ENCODE measurements around the gene NUDT15.

GRCh38 chr13:48068952-48069351 lies 31.4 kb downstream of the NUDT15 start:
- TF ChIP-seq BACH1 (IDR thresholded peaks at IDR 0.05; ENCODE audit: low read length) (no peak), CTCF (IDR thresholded peaks at IDR 0.05; ENCODE audit: control extremely low read depth in 1 of 3, insufficient read depth in 1 of 3, low read depth in 1 of 3, low read length in 3 of 3) (no peak), ZNF274 (IDR thresholded peaks at IDR 0.05; ENCODE audit: borderline replicate concordance, extremely low read depth, low read length) (no peak)
